ENCODE data around the gene MSH5. TPM values are rescaled to one million over a fixed set of nuclear protein-coding genes. Genes with fewer than 3 reads are reported as not detected.
"Not testable (repeated sequence)": the region's sequence is repeated elsewhere in the genome, so short reads cannot be mapped to it uniquely, and the experiment has no call there.

Gene MSH5
- total RNA-seq, 1 donor from 2014 or later: 48.2 TPM

DNA sequence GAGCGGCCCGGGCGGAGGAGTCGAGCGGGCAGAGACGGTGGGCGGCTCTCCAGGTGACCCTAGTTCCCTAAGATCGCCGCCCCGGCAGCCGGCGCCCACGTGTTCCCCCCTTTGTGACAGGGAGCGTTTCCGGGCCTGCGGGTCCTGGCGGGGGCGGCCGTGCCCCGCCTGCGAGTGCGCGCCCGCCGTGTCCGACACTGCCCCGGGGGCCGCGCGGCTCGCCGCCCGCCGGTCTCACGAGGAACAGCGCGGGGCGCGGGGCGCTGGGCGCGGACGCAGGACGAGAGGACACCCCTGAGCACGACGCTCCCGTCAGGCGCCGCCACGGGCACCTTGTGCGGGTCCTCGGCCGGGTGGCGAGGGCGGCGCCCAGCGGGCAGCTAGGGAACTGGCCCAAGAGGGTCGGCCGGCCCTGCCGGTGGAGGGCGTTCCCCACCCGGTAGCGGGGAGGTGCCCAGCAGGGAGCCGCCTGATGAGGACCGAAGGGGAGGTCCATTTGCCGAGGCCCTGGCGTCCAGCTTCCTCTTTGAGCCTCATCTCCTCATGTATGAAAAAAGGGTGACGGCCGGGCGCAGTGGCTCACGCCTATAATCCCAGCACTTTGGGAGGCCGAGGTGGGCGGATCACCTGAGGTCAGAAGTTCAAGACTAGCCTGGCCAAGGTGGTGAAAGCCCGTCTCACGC is 56.0 kb downstream of the MSH5 start, which contains the start of gene VARS1:
VARS1 (minus strand) TSS at position 137 of the 683 bp plus-strand sequence. CDS start 535 bp downstream, outside the sequence.
- Mint-ChIP-seq H3K9me3 (no peaks in the 10 kb centered on the region), H3K27ac (peak within 1 kb of the TSS; percentile 100), H3K27me3 (ENCODE audit: low read depth) (no peaks in the 10 kb centered on the region), H3K4me3 (peak within 1 kb of the TSS; percentile 99), H3K4me1 (peaks cover 12% of the 10 kb centered on the region), H3K36me3 (peaks cover 5% of the 10 kb centered on the region)
- TF ChIP-seq, protein P1, sequence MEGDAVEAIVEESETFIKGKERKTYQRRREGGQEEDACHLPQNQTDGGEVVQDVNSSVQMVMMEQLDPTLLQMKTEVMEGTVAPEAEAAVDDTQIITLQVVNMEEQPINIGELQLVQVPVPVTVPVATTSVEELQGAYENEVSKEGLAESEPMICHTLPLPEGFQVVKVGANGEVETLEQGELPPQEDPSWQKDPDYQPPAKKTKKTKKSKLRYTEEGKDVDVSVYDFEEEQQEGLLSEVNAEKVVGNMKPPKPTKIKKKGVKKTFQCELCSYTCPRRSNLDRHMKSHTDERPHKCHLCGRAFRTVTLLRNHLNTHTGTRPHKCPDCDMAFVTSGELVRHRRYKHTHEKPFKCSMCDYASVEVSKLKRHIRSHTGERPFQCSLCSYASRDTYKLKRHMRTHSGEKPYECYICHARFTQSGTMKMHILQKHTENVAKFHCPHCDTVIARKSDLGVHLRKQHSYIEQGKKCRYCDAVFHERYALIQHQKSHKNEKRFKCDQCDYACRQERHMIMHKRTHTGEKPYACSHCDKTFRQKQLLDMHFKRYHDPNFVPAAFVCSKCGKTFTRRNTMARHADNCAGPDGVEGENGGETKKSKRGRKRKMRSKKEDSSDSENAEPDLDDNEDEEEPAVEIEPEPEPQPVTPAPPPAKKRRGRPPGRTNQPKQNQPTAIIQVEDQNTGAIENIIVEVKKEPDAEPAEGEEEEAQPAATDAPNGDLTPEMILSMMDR (IDR thresholded peaks at IDR 0.05; ENCODE audit: unreplicated experiment): peak; percentile 60
- DNase-seq (ENCODE audit: low spot score in 2 of 2, unreplicated experiment in 2 of 2): peak; percentile 73 to 87

DNA sequence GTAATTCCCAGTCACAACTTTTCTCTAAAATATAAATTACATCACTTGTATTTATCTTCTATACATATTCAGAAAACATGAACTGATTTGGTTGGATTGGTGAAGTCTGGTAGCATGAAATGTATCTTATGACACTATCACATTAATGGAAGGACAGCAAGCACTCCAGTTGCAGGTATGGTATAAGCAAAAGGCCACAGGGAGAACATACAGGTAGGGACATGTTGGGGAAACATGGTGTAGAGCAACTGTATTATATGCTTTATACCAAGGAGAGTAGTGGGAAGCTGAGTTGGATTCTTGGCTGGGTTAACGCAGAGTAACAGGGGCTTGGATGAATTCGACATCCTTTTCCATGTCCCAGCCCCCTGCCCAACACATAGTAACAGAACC is 57.2 kb downstream of the MSH5 start:
- H3K36me3 Mint-ChIP-seq: peaks cover 6% of the 10 kb centered on the region
- peaks cover 10% of the 10 kb centered on the region for H3K4me1 Mint-ChIP-seq
- no peaks in the 10 kb centered on the region for H3K27me3 Mint-ChIP-seq (ENCODE audit: low read depth)
- peak overlapping the region; percentile 57 for H3K4me3 Mint-ChIP-seq
- H3K27ac Mint-ChIP-seq: peak overlapping the region; percentile 68
- H3K9me3 Mint-ChIP-seq: no peaks in the 10 kb centered on the region
- DNase-seq (ENCODE audit: low spot score in 2 of 2, unreplicated experiment in 2 of 2): no peak
- TF ChIP-seq, protein P1 (IDR thresholded peaks at IDR 0.05; ENCODE audit: unreplicated experiment): no peak

DNA sequence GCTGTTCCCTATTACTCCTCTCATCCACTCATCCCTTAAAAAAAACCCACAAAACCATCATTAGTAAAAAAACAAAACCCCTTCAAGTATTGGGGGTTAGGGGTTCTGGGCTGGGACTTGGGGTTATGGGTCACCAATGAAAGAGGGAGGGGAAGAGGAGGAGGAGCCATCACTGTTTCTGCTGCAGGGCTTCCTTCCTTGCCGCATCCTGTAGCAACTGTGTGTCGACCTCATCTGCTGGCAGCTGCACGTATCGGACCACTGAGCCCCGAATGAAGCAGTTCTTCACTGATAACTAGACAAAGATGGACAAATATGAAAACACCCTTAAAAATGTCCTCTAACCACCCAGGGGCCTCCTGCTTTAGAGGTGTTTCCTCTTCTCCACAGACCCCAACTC is 57.8 kb downstream of the MSH5 start:
- no peaks in the 10 kb centered on the region for H3K9me3 Mint-ChIP-seq
- TF ChIP-seq, protein P1 (IDR thresholded peaks at IDR 0.05; ENCODE audit: unreplicated experiment): no peak
- peaks cover 10% of the 10 kb centered on the region for H3K4me1 Mint-ChIP-seq
- H3K27ac Mint-ChIP-seq: peak overlapping the region; percentile 64
- H3K4me3 Mint-ChIP-seq: no peak overlapping the region
- H3K27me3 Mint-ChIP-seq (ENCODE audit: low read depth): no peaks in the 10 kb centered on the region
- no peak for DNase-seq (ENCODE audit: low spot score in 2 of 2, unreplicated experiment in 2 of 2)
- H3K36me3 Mint-ChIP-seq: peaks cover 6% of the 10 kb centered on the region

DNA sequence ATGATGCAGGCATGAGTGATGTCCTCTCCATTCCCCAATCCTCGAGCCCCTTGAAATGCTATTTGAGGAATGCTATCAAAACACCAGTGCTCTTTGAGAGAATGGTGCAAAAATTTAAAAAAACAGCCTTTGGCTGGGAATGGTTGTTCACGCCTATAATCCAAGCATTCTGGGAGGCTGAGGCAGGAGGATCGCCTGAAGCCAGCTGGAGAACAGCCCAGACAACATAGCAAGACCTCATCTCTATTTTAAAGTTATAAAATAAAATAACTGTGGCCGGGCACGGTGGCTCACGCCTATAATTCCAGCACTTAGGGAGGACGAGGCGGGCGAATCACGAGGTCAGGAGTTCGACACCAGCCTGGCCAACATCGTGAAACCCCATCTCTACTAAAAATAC is 60.0 kb downstream of the MSH5 start:
- TF ChIP-seq, protein P1 (IDR thresholded peaks at IDR 0.05; ENCODE audit: unreplicated experiment): no peak
- no peaks in the 10 kb centered on the region for H3K4me1 Mint-ChIP-seq
- H3K27ac Mint-ChIP-seq: no peak overlapping the region
- H3K9me3 Mint-ChIP-seq: no peaks in the 10 kb centered on the region
- peaks cover 6% of the 10 kb centered on the region for H3K36me3 Mint-ChIP-seq
- H3K27me3 Mint-ChIP-seq (ENCODE audit: low read depth): no peaks in the 10 kb centered on the region
- no peak for DNase-seq (ENCODE audit: low spot score in 2 of 2, unreplicated experiment in 2 of 2)
- H3K4me3 Mint-ChIP-seq: no peak overlapping the region

DNA sequence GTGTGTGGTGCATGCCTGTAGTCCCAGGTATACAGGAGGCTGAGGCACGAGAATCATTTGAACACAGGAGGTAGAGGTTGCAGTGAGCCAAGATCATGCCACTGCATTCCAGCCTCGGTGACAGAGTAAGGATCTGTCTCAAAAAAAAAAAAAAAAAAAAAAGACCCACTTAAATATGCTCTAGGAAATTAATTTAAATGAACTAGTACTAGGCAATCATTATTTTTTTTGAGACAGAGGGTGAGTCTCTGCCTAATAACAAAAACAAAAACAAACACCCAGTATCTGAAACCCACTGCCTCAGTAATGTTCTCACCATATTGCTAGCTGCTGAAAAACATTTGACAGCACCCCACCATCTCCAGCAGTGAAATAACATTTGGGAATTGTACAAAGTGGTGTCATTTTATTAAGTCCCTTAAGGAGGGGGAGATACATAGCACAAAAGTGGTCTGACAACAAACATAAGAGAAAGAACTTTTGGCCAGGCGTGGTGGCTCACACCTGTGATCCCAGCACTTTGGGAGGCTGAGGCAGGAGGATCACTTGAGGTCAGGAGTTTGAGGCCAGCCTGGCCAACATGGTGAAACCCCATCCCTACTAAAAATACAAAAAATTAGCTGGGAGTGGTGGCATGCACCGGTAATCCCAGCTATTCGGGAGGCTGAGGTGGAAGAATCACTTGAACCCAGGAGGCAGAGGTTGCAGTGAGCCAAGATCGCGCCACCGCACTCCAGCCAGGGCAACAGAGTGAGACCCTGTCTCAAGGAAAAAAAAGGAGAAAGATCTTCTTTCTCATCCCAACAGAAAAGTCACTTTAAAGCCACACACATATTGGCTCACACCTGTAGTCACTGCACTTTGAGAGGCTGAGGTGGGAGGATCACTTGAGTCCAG is 61.5 kb downstream of the MSH5 start:
- not testable (repeated sequence) for DNase-seq (ENCODE audit: low spot score in 2 of 2, unreplicated experiment in 2 of 2); H3K36me3 Mint-ChIP-seq; H3K27me3 Mint-ChIP-seq (ENCODE audit: low read depth); H3K27ac Mint-ChIP-seq; H3K4me3 Mint-ChIP-seq; H3K9me3 Mint-ChIP-seq; H3K4me1 Mint-ChIP-seq

DNA sequence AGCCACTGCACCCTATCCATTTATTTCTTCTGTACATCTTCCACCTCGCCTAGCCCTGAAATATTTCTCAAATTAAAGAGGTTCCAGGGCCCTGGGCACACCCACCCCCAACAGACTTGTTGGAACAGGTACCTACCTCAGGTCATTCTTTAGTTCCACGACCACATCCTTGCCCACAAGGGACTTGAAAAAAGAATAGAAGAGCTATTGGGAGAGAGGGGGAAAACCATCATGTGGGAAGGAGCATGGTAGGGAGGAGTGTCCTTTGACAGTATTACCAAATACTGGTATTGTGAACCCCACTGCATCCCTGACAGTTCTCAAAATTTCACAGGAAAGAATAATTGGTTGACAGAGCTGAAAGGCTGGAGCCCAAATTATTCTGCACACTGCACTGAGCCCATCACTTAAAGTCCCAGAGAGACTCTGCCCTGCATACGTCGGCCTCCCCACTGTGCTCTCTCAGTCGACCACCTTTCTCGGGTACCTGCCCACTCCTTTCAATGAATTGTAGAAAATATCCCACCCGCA is 66.2 kb downstream of the MSH5 start:
- Mint-ChIP-seq H3K36me3 (peaks cover 3% of the 10 kb centered on the region), H3K4me1 (peaks cover 11% of the 10 kb centered on the region), H3K9me3 (no peaks in the 10 kb centered on the region), H3K27me3 (ENCODE audit: low read depth) (no peaks in the 10 kb centered on the region), H3K4me3 (peak overlapping the region; percentile 84), H3K27ac (peak overlapping the region; percentile 94)
- TF ChIP-seq, protein P1 (IDR thresholded peaks at IDR 0.05; ENCODE audit: unreplicated experiment): no peak
- no peak for DNase-seq (ENCODE audit: low spot score in 2 of 2, unreplicated experiment in 2 of 2)

Data from mesothelial cell of epicardium (in vitro differentiated cells).